ENCODE results near the gene MS4A15.

DNA sequence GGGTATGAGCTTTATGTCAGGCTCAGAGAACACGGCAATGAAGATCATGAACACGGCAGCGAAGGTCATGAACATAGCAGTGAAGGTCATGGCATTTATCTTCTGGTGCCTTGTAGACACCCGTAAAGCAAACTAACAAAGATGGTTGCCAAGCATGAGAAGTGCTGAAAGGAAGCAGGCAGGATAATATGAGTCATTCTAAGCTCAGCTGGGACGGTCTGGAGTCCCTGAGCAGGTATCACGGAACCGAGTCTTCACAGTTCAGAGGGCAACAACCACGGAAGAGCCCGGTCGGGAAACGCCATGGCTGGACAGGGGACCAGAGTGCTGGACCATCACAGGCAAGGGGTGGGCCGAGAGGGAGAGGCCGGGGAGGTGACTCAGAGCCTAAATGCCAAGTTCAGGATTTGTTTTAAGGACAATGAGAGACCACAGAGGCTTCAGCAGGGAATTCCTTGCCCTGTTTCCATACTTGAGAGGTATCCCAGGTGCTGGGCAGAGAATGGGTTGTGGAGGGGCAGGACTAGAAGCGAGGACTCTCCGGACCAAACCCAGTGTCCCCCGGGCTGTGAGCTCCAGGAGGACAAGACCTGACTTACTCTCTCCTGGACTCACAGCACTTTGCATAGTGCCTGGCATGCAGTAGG lies 15.3 kb downstream of the MS4A15 start:
- TF ChIP-seq, protein P1, sequence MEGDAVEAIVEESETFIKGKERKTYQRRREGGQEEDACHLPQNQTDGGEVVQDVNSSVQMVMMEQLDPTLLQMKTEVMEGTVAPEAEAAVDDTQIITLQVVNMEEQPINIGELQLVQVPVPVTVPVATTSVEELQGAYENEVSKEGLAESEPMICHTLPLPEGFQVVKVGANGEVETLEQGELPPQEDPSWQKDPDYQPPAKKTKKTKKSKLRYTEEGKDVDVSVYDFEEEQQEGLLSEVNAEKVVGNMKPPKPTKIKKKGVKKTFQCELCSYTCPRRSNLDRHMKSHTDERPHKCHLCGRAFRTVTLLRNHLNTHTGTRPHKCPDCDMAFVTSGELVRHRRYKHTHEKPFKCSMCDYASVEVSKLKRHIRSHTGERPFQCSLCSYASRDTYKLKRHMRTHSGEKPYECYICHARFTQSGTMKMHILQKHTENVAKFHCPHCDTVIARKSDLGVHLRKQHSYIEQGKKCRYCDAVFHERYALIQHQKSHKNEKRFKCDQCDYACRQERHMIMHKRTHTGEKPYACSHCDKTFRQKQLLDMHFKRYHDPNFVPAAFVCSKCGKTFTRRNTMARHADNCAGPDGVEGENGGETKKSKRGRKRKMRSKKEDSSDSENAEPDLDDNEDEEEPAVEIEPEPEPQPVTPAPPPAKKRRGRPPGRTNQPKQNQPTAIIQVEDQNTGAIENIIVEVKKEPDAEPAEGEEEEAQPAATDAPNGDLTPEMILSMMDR (IDR thresholded peaks at IDR 0.05), result no peak
- TF ChIP-seq POLR2A (IDR thresholded peaks at IDR 0.05), result no peak
